PFSK-1 (cell line): ENCODE data around the gene DYNAP.

Experiments used
- FOXP2 ChIP-seq: optimal IDR thresholded peaks from 2 replicates; pipeline ENCODE3; 2011; ENCODE audit warnings: borderline replicate concordance, control low read depth, inconsistent platforms; ENCODE audit not compliant: insufficient read depth; ENCODE audit errors: extremely low read length, extremely low read depth
- POLR2AphosphoS5 ChIP-seq: IDR thresholded peaks from 2 replicates; pipeline ENCODE4 v1.6.1; 2012; ENCODE audit warnings: low read depth, mild to moderate bottlenecking, control low read depth, low read length, moderate library complexity
- REST ChIP-seq, 2 experiments: IDR thresholded peaks; 2 replicates each; pipeline versions ENCODE4 v1.6.1 to v1.8.0; 2011 to 2012; ENCODE audit warnings: low read depth in 2 of 2, low read length in 2 of 2, control low read depth in 1 of 2, inconsistent platforms in 1 of 2, mild to moderate bottlenecking in 1 of 2, moderate library complexity in 1 of 2; ENCODE audit not compliant: insufficient read depth in 1 of 2
- SIN3A ChIP-seq: IDR thresholded peaks from 2 replicates; pipeline ENCODE4 v1.6.1; 2012; ENCODE audit warnings: mild to moderate bottlenecking, low read length, moderate library complexity, borderline replicate concordance; ENCODE audit not compliant: insufficient read depth
- TAF1 ChIP-seq: IDR thresholded peaks from 2 replicates; pipeline ENCODE4 v1.6.1; 2012; ENCODE audit warnings: low read length, control low read depth, borderline replicate concordance; ENCODE audit not compliant: insufficient read depth

DYNAP gene

GRCh38 chr18:54612237-54612636, 21.2 kb downstream of the DYNAP start:
- TF ChIP-seq TAF1 (no peak), SIN3A (no peak), FOXP2 (no peak), POLR2AphosphoS5 (no peak), REST (IDR thresholded peaks at IDR 0.05; ENCODE audit: insufficient read depth in 1 of 2, low read depth in 2 of 2, low read length in 2 of 2) (no peak)

- TF ChIP-seq POLR2AphosphoS5 (no peak), REST (IDR thresholded peaks at IDR 0.05; ENCODE audit: insufficient read depth in 1 of 2, low read depth in 2 of 2, low read length in 2 of 2) (no peak), TAF1 (no peak), FOXP2 (no peak), SIN3A (no peak)
Observed at GRCh38 chr18:54613174-54613573, 22.1 kb downstream of the DYNAP start.

GRCh38 chr18:54616220-54616848, 25.3 kb downstream of the DYNAP start:
- no peak for TF ChIP-seq REST (IDR thresholded peaks at IDR 0.05; ENCODE audit: insufficient read depth in 1 of 2, low read depth in 2 of 2, low read length in 2 of 2)

- no peak for TF ChIP-seq POLR2AphosphoS5
- TF ChIP-seq TAF1: no peak
Observed at GRCh38 chr18:54622084-54622483, 31.0 kb downstream of the DYNAP start.

GRCh38 chr18:54626779-54627178, 35.7 kb downstream of the DYNAP start:
- TF ChIP-seq POLR2AphosphoS5 (no peak), SIN3A (no peak), TAF1 (no peak), FOXP2 (no peak), REST (IDR thresholded peaks at IDR 0.05; ENCODE audit: insufficient read depth in 1 of 2, low read depth in 2 of 2, low read length in 2 of 2) (no peak)
